HG03378 (cell line): Measurements from ENCODE around the gene UMODL1.
"Not testable (repeated sequence)": the region's sequence is repeated elsewhere in the genome, so short reads cannot be mapped to it uniquely, and the experiment has no call there.

Experiments
- ATAC-seq: cut with Tn5 transposase; IDR thresholded peaks from one replicate; pipeline ENCODE4 v1.9.1; 2021; ENCODE audit warnings: mild to moderate bottlenecking, moderate library complexity; ENCODE audit not compliant: unreplicated experiment

Gene UMODL1

GRCh38 chr21:42111811-42112210 lies 40.7 kb downstream of the UMODL1 start:
- ATAC-seq = no peak

GRCh38 chr21:42112238-42112637 lies 41.1 kb downstream of the UMODL1 start:
- no peak for ATAC-seq

GRCh38 chr21:42112857-42113256 lies 41.7 kb downstream of the UMODL1 start:
- ATAC-seq = no peak

- ATAC-seq = no peak
Measured at GRCh38 chr21:42113926-42114409, 42.9 kb downstream of the UMODL1 start.

- no peak for ATAC-seq
Measured at GRCh38 chr21:42114646-42115045, 43.5 kb downstream of the UMODL1 start.

- ATAC-seq = no peak
Measured at GRCh38 chr21:42115136-42115683, 44.1 kb downstream of the UMODL1 start.

GRCh38 chr21:42116551-42116950 lies 45.4 kb downstream of the UMODL1 start:
- ATAC-seq = not testable (repeated sequence)

GRCh38 chr21:42117229-42117966 lies 46.3 kb downstream of the UMODL1 start:
- peak; percentile 50 for ATAC-seq

- no peak for ATAC-seq
Measured at GRCh38 chr21:42117967-42118780, 47.1 kb downstream of the UMODL1 start.

- no peak for ATAC-seq
Measured at GRCh38 chr21:42118901-42119300, 47.8 kb downstream of the UMODL1 start.

- ATAC-seq = no peak
Measured at GRCh38 chr21:42120101-42120902, 49.2 kb downstream of the UMODL1 start.

- no peak for ATAC-seq
Measured at GRCh38 chr21:42120903-42121535, 49.9 kb downstream of the UMODL1 start.

GRCh38 chr21:42121794-42122193 lies 50.7 kb downstream of the UMODL1 start:
- ATAC-seq = no peak

GRCh38 chr21:42122398-42122797 lies 51.3 kb downstream of the UMODL1 start:
- ATAC-seq = no peak

GRCh38 chr21:42122808-42123207 lies 51.7 kb downstream of the UMODL1 start:
- ATAC-seq = no peak

- no peak for ATAC-seq
Measured at GRCh38 chr21:42123219-42123908, 52.2 kb downstream of the UMODL1 start.

GRCh38 chr21:42124081-42124480 lies 53.0 kb downstream of the UMODL1 start:
- no peak for ATAC-seq

GRCh38 chr21:42124826-42125570 lies 53.9 kb downstream of the UMODL1 start:
- ATAC-seq = no peak
